CD4-positive, alpha-beta memory T cell (primary cell): ENCODE data around the gene ARID5A. TPM values are rescaled to one million over a fixed set of nuclear protein-coding genes. Genes with fewer than 3 reads are reported as not detected.
"Not testable (repeated sequence)": the region's sequence is repeated elsewhere in the genome, so short reads cannot be mapped to it uniquely, and the experiment has no call there.

Experiments used
- CTCF ChIA-PET: fragments of 350-600 bp; sonication (Branson Sonifier 250); formaldehyde crosslinking; loops from one replicate; lab custom pipeline; 2021; ENCODE audit warnings: inconsistent platforms; ENCODE audit not compliant: partially characterized antibody; lab: Charles Lee
- POLR2A ChIA-PET: fragments of 350-600 bp; sonication (Branson Sonifier 250); formaldehyde crosslinking; loops from one replicate; lab custom pipeline; 2021; ENCODE audit not compliant: partially characterized antibody; lab: Charles Lee
- DNase-seq, 5 donors: peaks; one replicate each; pipeline versions ENCODE4 v3.0.0 to v3.0.0-alpha.2; 2020 to 2022; ENCODE audit warnings: mixed read lengths in 1 of 5
- H3K27ac ChIP-seq: one replicate; pipeline ENCODE4 v1.7.0; 2013; ENCODE audit warnings: low read depth, low read length
- H3K27me3 ChIP-seq: 2 replicates; pipeline ENCODE4 v1.7.0; 2013; ENCODE audit warnings: mild to moderate bottlenecking, low read length, moderate library complexity; ENCODE audit not compliant: insufficient read depth
- H3K36me3 ChIP-seq: 2 replicates; pipeline ENCODE4 v1.7.0; 2013; ENCODE audit warnings: mild to moderate bottlenecking, low read length, moderate library complexity; ENCODE audit not compliant: insufficient read depth
- H3K4me1 ChIP-seq: 2 replicates; pipeline ENCODE4 v1.7.0; 2013; ENCODE audit warnings: mild to moderate bottlenecking, low read length, moderate library complexity; ENCODE audit not compliant: insufficient read depth
- H3K4me3 ChIP-seq, 2 donors: one replicate each; pipeline ENCODE4 v1.7.0; 2013; ENCODE audit warnings: low read length in 2 of 2, mild to moderate bottlenecking in 1 of 2
- H3K9me3 ChIP-seq, 2 donors: one replicate each; pipeline ENCODE4 v1.7.0; 2013; ENCODE audit warnings: low read length in 2 of 2, control low read depth in 1 of 2; ENCODE audit not compliant: control insufficient read depth in 1 of 2
- H3K27ac Mint-ChIP-seq, 7 donors: one replicate each; pipeline ENCODE4 v1.8.0; 2020 to 2021; ENCODE audit warnings: mixed read lengths in 7 of 7, mild to moderate bottlenecking in 6 of 7, inconsistent platforms in 3 of 7, moderate library complexity in 3 of 7
- H3K27me3 Mint-ChIP-seq, 2 donors: one replicate each; pipeline ENCODE4 v1.8.0; 2020 to 2021; ENCODE audit warnings: mixed read lengths in 2 of 2
- H3K36me3 Mint-ChIP-seq, 2 donors: one replicate each; pipeline ENCODE4 v1.8.0; 2020 to 2021; ENCODE audit warnings: mixed read lengths in 2 of 2, inconsistent platforms in 1 of 2, mild to moderate bottlenecking in 1 of 2
- H3K4me1 Mint-ChIP-seq, 4 donors: one replicate each; pipeline ENCODE4 v1.8.0; 2020 to 2021; ENCODE audit warnings: mixed read lengths in 4 of 4, mild to moderate bottlenecking in 1 of 4
- H3K4me3 Mint-ChIP-seq, 8 donors: one replicate each; pipeline ENCODE4 v1.8.0; 2020 to 2021; ENCODE audit warnings: mixed read lengths in 8 of 8, mild to moderate bottlenecking in 7 of 8, moderate library complexity in 6 of 8, inconsistent platforms in 3 of 8
- H3K9me3 Mint-ChIP-seq, 8 donors: one replicate each; pipeline ENCODE4 v1.8.0; 2020 to 2021; ENCODE audit warnings: mixed read lengths in 8 of 8, mild to moderate bottlenecking in 5 of 8, inconsistent platforms in 3 of 8, moderate library complexity in 1 of 8
- intact Hi-C: fragments of 100-400 bp; cut with micrococcal nuclease; formaldehyde crosslinking; loops from one replicate; pipeline ENCODE4 v1.15.1; 2023
- polyA plus RNA-seq, 2 donors: library from polyadenylated mRNA; unstranded; fragments of 300-500 nt; fragmentation: Illumina TruSeq; gene quantifications; one replicate each; pipeline ENCODE4 v1.2.3, GENCODE V29; 2021
- total RNA-seq, 2 experiments: library from RNA; stranded (reverse); gene quantifications; one replicate each; pipeline ENCODE4 v1.2.3, GENCODE V29; 2021

Gene ARID5A
- total and polyA plus RNA-seq, 4 experiments from 2014 or later = 31.4 to 83.8 (median 74.8) TPM

- no peak for DNase-seq
- ChIA-PET POLR2A (no interaction called here), CTCF (interaction anchor here (0.9 to 2.1 kb wide), 3 partner anchors 9 to 24 kb away, joined by 3 to 6 read pairs (median 4); no protein-coding TSS in a partner anchor)
- H3K9me3 ChIP-seq = no peaks in the 10 kb centered on the region
- H3K4me3 Mint-ChIP-seq = no peak overlapping the region
- H3K36me3 ChIP-seq = no peaks in the 10 kb centered on the region
- peaks cover 5 to 22% (median 17%) of the 10 kb centered on the region in 8 donors for H3K9me3 Mint-ChIP-seq
- no peak overlapping the region for H3K27ac Mint-ChIP-seq
- no peaks in the 10 kb centered on the region for H3K27me3 Mint-ChIP-seq
- H3K4me3 ChIP-seq = no peak overlapping the region
- no peak overlapping the region for H3K27ac ChIP-seq
- H3K36me3 Mint-ChIP-seq = peaks cover 5 to 6% of the 10 kb centered on the region in 2 donors
- peaks cover 1% of the 10 kb centered on the region for H3K4me1 ChIP-seq
- H3K27me3 ChIP-seq = no peaks in the 10 kb centered on the region
- intact Hi-C loops = no loop called here
- H3K4me1 Mint-ChIP-seq = peaks cover 1 to 6% (median 2%) of the 10 kb centered on the region in 4 donors
Measured at GRCh38 chr2:96495982-96496629, 40.4 kb upstream of the ARID5A start.

- H3K27me3 Mint-ChIP-seq = no peaks in the 10 kb centered on the region
- no peaks in the 10 kb centered on the region for H3K9me3 ChIP-seq
- CTCF ChIA-PET = no interaction called here
- no peak overlapping the region for H3K27ac Mint-ChIP-seq
- H3K27me3 ChIP-seq = no peaks in the 10 kb centered on the region
- H3K4me1 Mint-ChIP-seq = peaks cover 7 to 18% (median 12%) of the 10 kb centered on the region in 4 donors
- peaks cover 15% of the 10 kb centered on the region for H3K4me1 ChIP-seq
- POLR2A ChIA-PET = no interaction called here
- H3K4me3 ChIP-seq = no peak overlapping the region
- H3K9me3 Mint-ChIP-seq = peaks cover 5 to 22% (median 17%) of the 10 kb centered on the region in 8 donors
- no peak for DNase-seq
- H3K4me3 Mint-ChIP-seq = no peak overlapping the region
- peaks cover 5 to 6% of the 10 kb centered on the region in 2 donors for H3K36me3 Mint-ChIP-seq
- H3K27ac ChIP-seq = no peak overlapping the region
- intact Hi-C loops = no loop called here
- no peaks in the 10 kb centered on the region for H3K36me3 ChIP-seq
Measured at GRCh38 chr2:96498021-96498431, 38.5 kb upstream of the ARID5A start.

- H3K36me3 Mint-ChIP-seq, H3K27me3 ChIP-seq, H3K27ac ChIP-seq, H3K27ac Mint-ChIP-seq, H3K4me3 Mint-ChIP-seq, intact Hi-C loops, DNase-seq, CTCF ChIA-PET, H3K9me3 ChIP-seq, H3K4me3 ChIP-seq, POLR2A ChIA-PET, H3K27me3 Mint-ChIP-seq, H3K36me3 ChIP-seq: not testable (repeated sequence)
- H3K9me3 Mint-ChIP-seq = peaks cover 5 to 21% (median 17%) of the 10 kb centered on the region in 8 donors
- H3K4me1 ChIP-seq = peaks cover 15% of the 10 kb centered on the region
- peaks cover 7 to 18% (median 12%) of the 10 kb centered on the region in 4 donors for H3K4me1 Mint-ChIP-seq
Measured at GRCh38 chr2:96498611-96499010, 37.9 kb upstream of the ARID5A start.

- Histone ChIP-seq H3K27me3 (no peaks in the 10 kb centered on the region), H3K9me3 (no peaks in the 10 kb centered on the region), H3K36me3 (no peaks in the 10 kb centered on the region), H3K4me3 (no peak overlapping the region), H3K4me1 (peaks cover 15% of the 10 kb centered on the region), H3K27ac (no peak overlapping the region)
- DNase-seq = no peak
- no peaks in the 10 kb centered on the region for H3K27me3 Mint-ChIP-seq
- H3K36me3 Mint-ChIP-seq = peaks cover 4 to 5% of the 10 kb centered on the region in 2 donors
- H3K4me1 Mint-ChIP-seq = peaks cover 7 to 18% (median 12%) of the 10 kb centered on the region in 4 donors
- H3K27ac Mint-ChIP-seq = no peak overlapping the region
- H3K4me3 Mint-ChIP-seq = no peak overlapping the region
- intact Hi-C loops = no loop called here
- peaks cover 5 to 15% (median 12%) of the 10 kb centered on the region in 8 donors for H3K9me3 Mint-ChIP-seq
- ChIA-PET POLR2A (no interaction called here), CTCF (no interaction called here)
Measured at GRCh38 chr2:96499061-96499960, 37.2 kb upstream of the ARID5A start.

GRCh38 chr2:96500385-96501066 lies 36.0 kb upstream of the ARID5A start:
- intact Hi-C loops = loop anchor here (10.0 kb wide), 1 partner anchor 236 kb away; the partner anchor contains the start of genes CIAO1 and TMEM127
- Mint-ChIP-seq H3K4me3 (no peak overlapping the region), H3K27me3 (no peaks in the 10 kb centered on the region), H3K9me3 (peaks cover 0 to 6% (median 4%) of the 10 kb centered on the region in 8 donors), H3K36me3 (no peaks in the 10 kb centered on the region), H3K27ac (no peak overlapping the region), H3K4me1 (peaks cover 7 to 18% (median 12%) of the 10 kb centered on the region in 4 donors)
- no peaks in the 10 kb centered on the region for H3K36me3 ChIP-seq
- no peaks in the 10 kb centered on the region for H3K27me3 ChIP-seq
- H3K27ac ChIP-seq = no peak overlapping the region
- no peaks in the 10 kb centered on the region for H3K9me3 ChIP-seq
- no peak overlapping the region for H3K4me3 ChIP-seq
- POLR2A ChIA-PET = no interaction called here
- DNase-seq = no peak
- H3K4me1 ChIP-seq = peaks cover 15% of the 10 kb centered on the region
- CTCF ChIA-PET = no interaction called here

GRCh38 chr2:96501471-96501874 lies 35.1 kb upstream of the ARID5A start:
- H3K9me3 Mint-ChIP-seq = no peaks in the 10 kb centered on the region
- Histone ChIP-seq H3K9me3 (no peaks in the 10 kb centered on the region), H3K4me3 (no peak overlapping the region), H3K27me3 (no peaks in the 10 kb centered on the region), H3K36me3 (no peaks in the 10 kb centered on the region), H3K4me1 (peaks cover 15% of the 10 kb centered on the region), H3K27ac (no peak overlapping the region)
- DNase-seq = peak in 2 of 5 donors; percentile 26 to 50
- H3K27me3 Mint-ChIP-seq = no peaks in the 10 kb centered on the region
- no peaks in the 10 kb centered on the region for H3K36me3 Mint-ChIP-seq
- intact Hi-C loops = loop anchor here (10.0 kb wide), 1 partner anchor 237 kb away; the partner anchor contains the start of genes CIAO1 and TMEM127
- POLR2A ChIA-PET = no interaction called here
- peak overlapping the region in 1 of 8 donors; percentile 20 for H3K4me3 Mint-ChIP-seq
- CTCF ChIA-PET = no interaction called here
- peaks cover 7 to 18% (median 12%) of the 10 kb centered on the region in 4 donors for H3K4me1 Mint-ChIP-seq
- H3K27ac Mint-ChIP-seq = peak overlapping the region in 2 of 7 donors; percentile 36 to 64
